Glomerular visceral epithelial cell (primary cell): ENCODE results near the gene CNTNAP5.

Source experiments
- DNase-seq: peaks from one replicate; pipeline ENCODE4 v3.0.0-alpha.2; 2016; ENCODE audit errors: extremely low spot score

CNTNAP5 gene

GRCh38 chr2:124153713-124154112, 128.6 kb downstream of the CNTNAP5 start:
- DNase-seq, result no peak

GRCh38 chr2:124159166-124159565, 134.1 kb downstream of the CNTNAP5 start:
- no peak for DNase-seq

- no peak for DNase-seq
Observed at GRCh38 chr2:124161542-124161941, 136.5 kb downstream of the CNTNAP5 start.

- DNase-seq, result no peak
Observed at GRCh38 chr2:124162256-124162655, 137.2 kb downstream of the CNTNAP5 start.

GRCh38 chr2:124163840-124164239, 138.8 kb downstream of the CNTNAP5 start:
- no peak for DNase-seq

- DNase-seq, result no peak
Observed at GRCh38 chr2:124165698-124166097, 140.6 kb downstream of the CNTNAP5 start.

- no peak for DNase-seq
Observed at GRCh38 chr2:124171472-124172063, 146.5 kb downstream of the CNTNAP5 start.

GRCh38 chr2:124178719-124179118, 153.6 kb downstream of the CNTNAP5 start:
- DNase-seq, result no peak

GRCh38 chr2:124180635-124181034, 155.5 kb downstream of the CNTNAP5 start:
- DNase-seq, result no peak

- no peak for DNase-seq
Observed at GRCh38 chr2:124186801-124187200, 161.7 kb downstream of the CNTNAP5 start.

GRCh38 chr2:124187948-124188347, 162.9 kb downstream of the CNTNAP5 start:
- DNase-seq, result no peak

- DNase-seq, result no peak
Observed at GRCh38 chr2:124193706-124194105, 168.6 kb downstream of the CNTNAP5 start.

GRCh38 chr2:124201713-124202112, 176.6 kb downstream of the CNTNAP5 start:
- DNase-seq, result no peak

GRCh38 chr2:124209441-124209840, 184.4 kb downstream of the CNTNAP5 start:
- no peak for DNase-seq

- no peak for DNase-seq
Observed at GRCh38 chr2:124211461-124211860, 186.4 kb downstream of the CNTNAP5 start.

- DNase-seq, result no peak
Observed at GRCh38 chr2:124213977-124214587, 189.0 kb downstream of the CNTNAP5 start.

- DNase-seq, result no peak
Observed at GRCh38 chr2:124246170-124246569, 221.1 kb downstream of the CNTNAP5 start.

- no peak for DNase-seq
Observed at GRCh38 chr2:124248386-124248785, 223.3 kb downstream of the CNTNAP5 start.

- DNase-seq, result no peak
Observed at GRCh38 chr2:124250433-124250832, 225.3 kb downstream of the CNTNAP5 start.

GRCh38 chr2:124254621-124255020, 229.5 kb downstream of the CNTNAP5 start:
- DNase-seq, result no peak

- DNase-seq, result no peak
Observed at GRCh38 chr2:124257120-124257519, 232.0 kb downstream of the CNTNAP5 start.

GRCh38 chr2:124258140-124258880, 233.2 kb downstream of the CNTNAP5 start:
- DNase-seq, result no peak

- no peak for DNase-seq
Observed at GRCh38 chr2:124261456-124261855, 236.4 kb downstream of the CNTNAP5 start.
